Psoas muscle (tissue), 8 donors: ENCODE data around the gene SEC14L5. TPM values are rescaled to one million over a fixed set of nuclear protein-coding genes. Genes with fewer than 3 reads are reported as not detected.
"Not testable (repeated sequence)": the region's sequence is repeated elsewhere in the genome, so short reads cannot be mapped to it uniquely, and the experiment has no call there.

Experiments
- ATAC-seq, 4 donors: fragments of 200-7000 bp; cut with Tn5 transposase; one replicate each; pipeline ENCODE4 v1.9.1; 2020; ENCODE audit warnings: moderate library complexity in 3 of 4, mild to moderate bottlenecking in 2 of 4
- DNase-seq, 2 donors: peaks; one replicate each; pipeline ENCODE4 v3.0.0-alpha.2; 2020
- H3K27ac ChIP-seq: fragments of 200-600 bp; one replicate; pipeline ENCODE4 v1.8.0; 2022
- H3K27me3 ChIP-seq, 3 donors: fragments of 200-600 bp in 1 of 3; one replicate each; pipeline versions ENCODE4 v1.6.1 to v1.8.0; 2013 to 2022; ENCODE audit warnings: low read length in 2 of 3, mild to moderate bottlenecking in 2 of 3, moderate library complexity in 1 of 3; ENCODE audit not compliant: insufficient read depth in 3 of 3
- H3K36me3 ChIP-seq, 2 donors: fragments of 200-600 bp in 1 of 2; one replicate each; pipeline versions ENCODE4 v1.6.1 to v1.8.0; 2013 to 2022; ENCODE audit warnings: low read depth in 1 of 2, mild to moderate bottlenecking in 1 of 2, moderate library complexity in 1 of 2; ENCODE audit not compliant: insufficient read depth in 1 of 2
- H3K4me1 ChIP-seq: fragments of 200-600 bp; one replicate; pipeline ENCODE4 v1.8.0; 2022
- H3K4me3 ChIP-seq: fragments of 200-600 bp; one replicate; pipeline ENCODE4 v1.8.0; 2022; ENCODE audit warnings: mild to moderate bottlenecking
- H3K9me3 ChIP-seq: fragments of 200-600 bp; one replicate; pipeline ENCODE4 v1.8.0; 2022
- WGBS, 3 donors: extraction: QIAGEN DNeasy Blood & Tissue Kit; methylation state at CpG; one replicate each; pipeline versions ENCODE4 v1.1.6 to v1.1.7; 2013; 5-methylcytosine and 5-hydroxymethylcytosine counted together
- intact Hi-C, 2 donors: fragments of 100-400 bp; cut with DNase I; formaldehyde crosslinking; loops; one replicate each; pipeline versions ENCODE4 v1.11.0 to v1.14.2; 2022
- polyA plus RNA-seq, 3 donors: library from polyadenylated mRNA; stranded (reverse); fragments of 200-250 nt; gene quantifications; one replicate each; pipeline ENCODE4 v1.2.3, GENCODE V29; 2013
- total RNA-seq, 4 donors: library from RNA; stranded (reverse); fragmentation: NEBNext Ultra II Directional in 2 of 4; extraction: Animal tissue kit (Norgen Biotek cat#: 25700) in 2 of 4; gene quantifications; one replicate each; pipeline versions ENCODE4 v1.2.1 to v1.2.4, GENCODE V29; 2021 to 2023
- TF ChIP-seq, protein P1 (sequence below): fragments of 200-600 bp; IDR thresholded peaks from one replicate; pipeline ENCODE4 v1.8.0; 2022; ENCODE audit warnings: antibody characterized with exemption
- donor health status: healthy with polysubstance abuse.
- donor health status: DM: no; HTN: no; CAD: no; lungs with moderate emphysema.
- donor health status: Bipolar disorder and iron deficiency.
- donor health status: healthy.
- donor health status: DM: yes; HTN: yes; CAD: no.
- donor health status: DM: no; HTN: no; CAD: no.
- donor health status: DM: no; HTN: no; CAD: no.
- donor health status: DM: yes; HTN: yes; CAD: no.

Gene SEC14L5
- total and polyA plus RNA-seq, 7 donors = 0.23 to 0.88 (median 0.42) TPM

- WGBS, 3 donors = 61 to 65% (median 63%) methylated on average over 12 of the region's 12 CpGs
Observed at GRCh38 chr16:5041600-5042133, 83.5 kb downstream of the SEC14L5 start.

DNA sequence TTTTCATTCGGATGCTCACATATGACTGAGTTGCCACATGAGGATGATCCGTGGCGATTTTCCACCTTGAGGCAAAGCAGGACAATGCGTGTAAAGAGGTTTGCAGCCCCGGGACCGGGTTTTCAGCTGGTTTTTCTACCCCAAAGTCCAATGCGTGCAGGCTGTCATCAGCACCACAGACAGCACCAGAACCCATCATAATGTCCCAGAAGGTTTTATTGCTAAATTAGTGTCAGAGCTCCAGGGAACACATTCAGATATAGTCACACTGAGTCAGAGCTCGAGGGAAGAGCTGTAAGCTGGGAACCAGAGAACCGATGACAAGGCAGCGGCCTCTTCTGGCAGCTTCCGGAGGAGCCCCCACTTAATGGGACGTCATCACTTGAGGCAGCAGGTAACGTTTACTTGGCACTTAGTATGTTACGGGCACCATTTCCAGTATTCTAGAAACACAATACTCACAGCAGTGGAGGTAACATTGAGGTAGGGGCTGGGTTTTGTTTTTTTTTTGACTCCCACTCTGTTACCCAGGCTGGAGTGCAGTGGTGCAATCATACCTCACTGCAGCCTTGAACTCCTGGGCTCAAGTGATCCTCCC, 84.5 kb downstream of the SEC14L5 start:
- Histone ChIP-seq H3K27ac (no peak overlapping the region), H3K9me3 (no peaks in the 10 kb centered on the region), H3K27me3 (no peaks in the 10 kb centered on the region), H3K4me3 (no peak overlapping the region), H3K4me1 (no peaks in the 10 kb centered on the region), H3K36me3 (no peaks in the 10 kb centered on the region)
- intact Hi-C loops = no loop called here
- ATAC-seq (no peak), DNase-seq (no peak)
- TF ChIP-seq, protein P1, sequence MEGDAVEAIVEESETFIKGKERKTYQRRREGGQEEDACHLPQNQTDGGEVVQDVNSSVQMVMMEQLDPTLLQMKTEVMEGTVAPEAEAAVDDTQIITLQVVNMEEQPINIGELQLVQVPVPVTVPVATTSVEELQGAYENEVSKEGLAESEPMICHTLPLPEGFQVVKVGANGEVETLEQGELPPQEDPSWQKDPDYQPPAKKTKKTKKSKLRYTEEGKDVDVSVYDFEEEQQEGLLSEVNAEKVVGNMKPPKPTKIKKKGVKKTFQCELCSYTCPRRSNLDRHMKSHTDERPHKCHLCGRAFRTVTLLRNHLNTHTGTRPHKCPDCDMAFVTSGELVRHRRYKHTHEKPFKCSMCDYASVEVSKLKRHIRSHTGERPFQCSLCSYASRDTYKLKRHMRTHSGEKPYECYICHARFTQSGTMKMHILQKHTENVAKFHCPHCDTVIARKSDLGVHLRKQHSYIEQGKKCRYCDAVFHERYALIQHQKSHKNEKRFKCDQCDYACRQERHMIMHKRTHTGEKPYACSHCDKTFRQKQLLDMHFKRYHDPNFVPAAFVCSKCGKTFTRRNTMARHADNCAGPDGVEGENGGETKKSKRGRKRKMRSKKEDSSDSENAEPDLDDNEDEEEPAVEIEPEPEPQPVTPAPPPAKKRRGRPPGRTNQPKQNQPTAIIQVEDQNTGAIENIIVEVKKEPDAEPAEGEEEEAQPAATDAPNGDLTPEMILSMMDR = no peak
- 72 to 75% (median 74%) methylated on average over 14 of the region's 14 CpGs for WGBS, 3 donors

More at GRCh38 chr16:5041600-5042133, 83.5 kb downstream of the SEC14L5 start:
- Histone ChIP-seq H3K9me3 (no peaks in the 10 kb centered on the region), H3K27me3 (no peaks in the 10 kb centered on the region), H3K27ac (no peak overlapping the region), H3K4me3 (no peak overlapping the region), H3K36me3 (no peaks in the 10 kb centered on the region), H3K4me1 (no peaks in the 10 kb centered on the region)
- intact Hi-C loops = no loop called here
- TF ChIP-seq, protein P1 = no peak
- ATAC-seq = no peak
- peak in 1 of 2 donors; percentile 5 for DNase-seq

- ATAC-seq = no peak
- Histone ChIP-seq H3K4me3 (no peak overlapping the region), H3K27me3 (no peaks in the 10 kb centered on the region), H3K4me1 (no peaks in the 10 kb centered on the region), H3K9me3 (no peaks in the 10 kb centered on the region), H3K36me3 (no peaks in the 10 kb centered on the region), H3K27ac (no peak overlapping the region)
- DNase-seq = no peak
- intact Hi-C loops = no loop called here
- 89 to 95% (median 94%) methylated on average over 8 of the region's 8 CpGs for WGBS, 3 donors
- TF ChIP-seq, protein P1 = no peak
Observed at GRCh38 chr16:5044011-5044540, 85.9 kb downstream of the SEC14L5 start.

DNA sequence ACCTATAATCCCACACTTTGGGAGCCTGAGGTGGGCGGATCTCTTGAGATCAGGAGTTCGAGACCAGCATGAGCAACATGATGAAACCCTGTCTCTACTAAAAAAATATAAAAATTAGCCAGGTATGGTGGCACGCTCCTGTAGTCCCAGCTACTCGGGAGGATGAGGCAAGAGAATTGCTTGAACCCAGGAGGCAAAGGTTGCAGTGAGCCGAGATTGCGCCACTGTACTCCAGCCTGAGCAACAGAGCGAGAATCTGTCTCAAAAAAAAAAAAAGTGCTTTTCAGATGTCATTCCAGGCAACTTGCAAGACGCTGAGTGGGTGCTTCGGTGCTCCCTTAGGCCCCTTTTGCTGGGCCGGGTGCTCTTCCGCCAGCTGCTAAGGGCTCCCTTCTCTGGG, 86.5 kb downstream of the SEC14L5 start:
- H3K27ac ChIP-seq, H3K27me3 ChIP-seq, H3K9me3 ChIP-seq, H3K4me1 ChIP-seq, ATAC-seq, DNase-seq, H3K4me3 ChIP-seq, H3K36me3 ChIP-seq, intact Hi-C loops: not testable (repeated sequence)
- WGBS, 3 donors = 94 to 96% (median 95%) methylated on average over 11 of the region's 11 CpGs

GRCh38 chr16:5045499-5046115, 87.5 kb downstream of the SEC14L5 start:
- intact Hi-C loops = no loop called here
- TF ChIP-seq, protein P1 = no peak
- Histone ChIP-seq H3K27ac (no peak overlapping the region), H3K4me3 (no peak overlapping the region), H3K27me3 (no peaks in the 10 kb centered on the region), H3K4me1 (no peaks in the 10 kb centered on the region), H3K36me3 (no peaks in the 10 kb centered on the region), H3K9me3 (no peaks in the 10 kb centered on the region)
- DNase-seq (peak in 1 of 2 donors; percentile 1), ATAC-seq (no peak)
- WGBS, 3 donors = 85 to 88% (median 87%) methylated on average over 10 of the region's 10 CpGs
